GM19395 (cell line): Measurements from ENCODE around the gene DGKQ.
"Not testable (repeated sequence)": the region's sequence is repeated elsewhere in the genome, so short reads cannot be mapped to it uniquely, and the experiment has no call there.

ENCODE experiments used
- ATAC-seq: cut with Tn5 transposase; IDR thresholded peaks from one replicate; pipeline ENCODE4 v1.9.1; 2021; ENCODE audit warnings: mild to moderate bottlenecking, moderate library complexity; ENCODE audit not compliant: unreplicated experiment

DGKQ gene

DNA sequence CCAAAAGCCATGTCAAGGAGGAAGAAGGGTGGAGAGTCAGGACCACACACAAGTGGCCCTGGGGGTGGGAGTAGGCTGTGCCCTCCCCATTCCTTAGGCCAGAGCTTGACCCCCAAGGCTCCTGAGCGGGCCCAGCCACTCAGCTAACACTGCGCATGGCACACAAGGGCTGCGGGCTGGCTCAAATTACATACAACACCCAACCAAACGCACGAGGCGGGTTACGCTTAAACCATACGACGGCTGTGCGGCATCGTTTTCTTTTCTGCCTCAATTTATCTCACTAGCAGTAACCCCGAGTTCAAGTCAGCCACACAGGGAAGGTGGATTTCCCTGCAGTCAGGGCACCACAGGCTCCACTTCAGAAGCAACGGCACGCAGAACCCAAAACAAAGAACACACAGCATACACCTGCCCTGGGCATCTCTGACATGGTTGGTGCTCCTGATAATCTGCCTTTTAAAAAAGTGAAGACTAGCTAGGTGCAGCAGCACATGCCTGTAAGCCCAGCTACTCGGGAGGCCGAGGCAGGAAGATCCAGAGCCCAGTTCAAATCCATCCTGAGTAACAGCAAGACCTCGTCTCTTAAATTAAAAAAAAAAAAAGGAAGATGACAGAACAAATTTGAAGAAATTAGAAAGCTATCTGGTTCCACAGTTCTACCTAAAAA is 44.1 kb downstream of the DGKQ start:
- ATAC-seq: no peak

DNA sequence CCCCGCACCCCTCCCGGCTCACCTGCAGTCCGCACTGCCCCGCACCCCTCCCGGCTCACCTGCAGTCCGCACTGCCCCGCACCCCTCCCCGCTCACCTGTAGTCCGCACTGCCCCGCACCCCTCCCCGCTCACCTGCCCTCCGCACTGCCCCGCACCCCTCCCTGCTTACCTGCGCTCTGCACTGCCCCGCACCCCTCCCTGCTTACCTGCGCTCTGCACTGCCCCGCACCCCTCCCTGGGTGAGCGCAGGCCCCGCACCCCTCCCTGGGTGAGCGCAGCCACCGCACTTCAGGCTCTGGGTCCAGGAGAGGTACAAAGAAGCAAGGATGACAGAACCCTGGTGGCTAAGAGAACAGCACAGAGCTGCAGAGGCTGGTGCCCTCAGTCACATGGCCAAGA is 45.8 kb downstream of the DGKQ start:
- ATAC-seq: not testable (repeated sequence)

DNA sequence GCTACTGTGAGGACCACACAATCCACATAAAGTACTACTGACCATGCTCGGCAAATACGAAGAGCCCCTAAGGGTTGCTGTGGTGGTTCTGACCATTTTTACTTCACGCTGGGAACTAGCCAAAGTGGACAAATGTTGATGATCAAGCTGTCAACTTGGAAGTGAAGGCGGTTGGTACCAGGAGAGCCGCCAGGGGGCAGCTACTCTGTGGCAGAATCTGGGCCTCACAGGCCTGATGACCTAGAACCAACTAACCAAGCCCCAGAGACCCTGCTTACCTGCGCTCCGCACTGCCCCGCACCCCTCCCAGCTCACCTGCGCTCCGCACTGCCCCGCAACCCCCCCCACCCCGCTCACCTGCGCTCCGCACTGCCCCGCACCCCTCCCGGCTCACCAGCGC is 46.8 kb downstream of the DGKQ start:
- no peak for ATAC-seq

DNA sequence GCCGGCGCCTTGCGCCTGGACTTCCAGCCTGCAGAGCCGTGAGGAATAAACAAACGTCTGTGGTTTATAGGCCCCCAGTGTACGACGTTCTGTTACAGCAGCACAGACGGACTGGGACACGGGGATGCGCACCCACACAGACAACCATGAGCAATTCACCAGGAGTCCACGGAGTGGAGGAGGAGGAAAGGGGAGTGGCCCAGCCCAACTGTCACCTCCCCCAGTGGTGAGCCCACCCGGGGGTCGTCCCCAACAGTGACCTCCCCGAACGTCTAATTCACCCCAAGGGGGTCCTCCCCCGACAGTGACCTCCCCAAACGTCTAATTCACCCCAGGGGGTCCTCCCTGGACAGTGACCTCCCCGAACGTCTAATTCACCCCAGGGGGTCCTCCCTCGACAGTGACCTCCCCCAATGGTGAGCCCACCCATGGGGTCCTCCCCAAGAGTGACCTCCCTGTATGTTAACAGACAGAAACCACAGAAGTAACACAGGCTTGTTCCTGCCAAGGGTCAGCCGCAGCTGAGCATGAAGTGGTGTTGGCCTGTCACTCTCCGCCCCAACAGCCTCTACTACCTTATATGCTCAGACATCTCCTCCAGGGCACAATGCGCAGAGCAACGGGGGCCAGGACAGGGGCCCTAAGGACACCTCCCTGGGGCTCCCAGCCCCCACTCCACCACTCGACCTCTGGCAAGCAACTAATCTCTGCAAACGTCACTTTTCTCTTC is 47.4 kb downstream of the DGKQ start:
- no peak for ATAC-seq

DNA sequence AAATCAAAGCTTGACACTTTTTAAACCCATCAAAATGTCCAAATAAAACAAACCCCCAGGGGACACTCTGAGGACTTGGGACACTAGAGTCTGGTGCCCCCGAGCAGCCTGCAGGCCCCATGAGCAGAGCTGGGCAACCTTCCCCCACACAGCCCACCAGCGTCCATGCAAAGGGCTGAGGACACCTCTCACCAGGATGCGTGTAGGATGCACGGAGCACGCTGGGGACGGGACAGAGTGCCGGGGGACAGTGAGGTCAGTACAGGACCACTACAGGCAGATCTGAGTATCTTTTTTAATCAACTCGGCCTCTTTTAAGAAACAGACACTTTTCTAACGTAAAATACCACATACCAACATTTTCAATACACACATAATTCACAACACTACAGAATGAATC is 48.2 kb downstream of the DGKQ start:
- no peak for ATAC-seq

DNA sequence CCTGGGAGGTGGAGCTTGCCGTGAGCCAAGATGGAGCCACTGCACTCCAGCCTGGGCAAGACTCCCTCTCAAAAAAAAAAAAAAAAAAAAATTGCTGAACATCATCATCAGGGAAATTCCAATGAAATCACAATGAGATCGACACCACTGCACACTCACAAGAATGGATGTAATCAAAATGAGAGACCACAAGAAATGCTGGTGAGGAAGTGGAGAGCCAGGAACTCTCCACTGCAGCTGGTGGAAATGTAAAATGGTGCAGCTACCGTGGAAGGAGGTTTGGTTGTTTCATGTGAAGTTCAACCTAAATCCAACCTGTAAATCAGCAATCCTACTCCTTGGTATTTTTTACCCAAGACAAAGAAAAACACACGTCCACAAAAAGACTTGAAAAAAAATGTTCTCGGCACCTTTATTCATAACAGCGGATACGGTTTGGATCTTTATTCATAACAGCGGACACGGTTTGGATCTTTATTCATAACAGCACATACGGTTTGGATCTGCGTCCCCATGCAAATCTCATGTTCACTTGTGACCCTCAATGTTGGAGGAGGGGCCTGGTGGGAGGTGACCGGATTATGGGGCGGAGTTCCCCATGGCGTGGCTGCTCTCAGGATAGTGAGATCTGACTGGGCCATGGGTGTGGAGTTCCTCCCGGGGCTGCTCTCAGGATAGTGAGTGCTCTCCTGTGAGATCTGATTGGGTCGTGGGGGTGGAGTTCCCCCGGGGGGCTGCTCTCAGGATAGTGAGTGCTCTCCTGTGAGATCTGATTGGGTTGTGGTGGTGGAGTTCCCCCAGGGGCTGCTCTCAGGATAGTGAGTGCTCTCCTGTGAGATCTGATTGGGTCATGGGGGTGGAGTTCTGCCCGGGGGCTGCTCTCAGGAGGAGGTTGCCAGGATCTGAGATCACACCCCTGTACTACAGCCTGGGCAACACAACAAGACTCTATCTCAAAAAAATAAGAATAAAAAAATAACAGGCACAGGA is 49.0 kb downstream of the DGKQ start:
- no peak for ATAC-seq

DNA sequence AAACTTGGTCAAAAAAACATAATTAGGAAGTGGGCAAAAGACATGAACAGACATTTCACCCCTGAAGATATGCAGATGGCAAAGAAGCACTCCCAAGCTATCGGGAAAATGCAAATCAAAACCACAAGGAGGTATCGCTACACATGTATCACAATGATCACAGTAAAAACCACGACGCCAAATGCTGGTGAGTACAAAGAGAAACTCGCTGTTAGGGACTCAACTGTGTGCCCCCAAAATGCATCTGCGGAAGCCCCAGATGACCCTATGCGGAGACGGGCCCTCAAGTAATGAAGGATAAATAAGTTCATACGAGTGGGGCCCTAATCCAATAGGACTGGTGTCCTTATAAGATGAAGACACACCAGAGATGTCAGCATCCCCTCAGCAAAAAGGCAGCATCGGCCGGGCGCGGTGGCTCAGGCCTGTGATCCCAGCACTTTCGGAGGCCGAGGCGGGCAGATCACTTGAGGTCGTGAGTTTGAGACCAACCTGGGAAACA is 51.5 kb downstream of the DGKQ start:
- peak; percentile 75 for ATAC-seq

DNA sequence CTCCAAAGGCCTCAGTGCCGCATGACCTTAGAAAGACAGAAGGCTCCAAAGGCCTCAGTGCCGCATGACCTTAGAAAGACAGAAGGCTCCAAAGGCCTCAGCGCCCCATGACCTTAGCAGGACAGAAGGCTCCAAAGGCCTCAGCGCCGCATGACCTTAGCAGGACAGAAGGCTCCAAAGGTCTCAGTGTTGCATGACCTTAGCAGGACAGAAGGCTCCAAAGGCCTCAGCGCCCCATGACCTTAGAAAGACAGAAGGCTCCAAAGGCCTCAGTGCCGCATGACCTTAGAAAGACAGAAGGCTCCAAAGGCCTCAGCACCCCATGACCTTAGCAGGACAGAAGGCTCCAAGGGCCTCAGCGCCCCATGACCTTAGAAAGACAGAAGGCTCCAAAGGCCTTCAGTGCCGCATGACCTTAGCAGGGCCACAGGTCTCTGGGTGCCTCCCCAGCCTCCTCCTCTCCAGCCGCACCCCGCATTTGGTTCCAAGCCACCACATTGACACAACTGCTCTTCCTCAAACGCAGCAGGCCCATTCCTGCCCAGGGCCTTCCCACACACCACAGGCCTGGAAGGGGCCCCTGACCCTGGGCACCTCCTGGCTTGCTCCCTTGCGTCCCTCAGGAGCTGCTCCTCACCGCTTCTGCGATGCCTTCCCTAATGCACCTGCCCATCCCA is 54.2 kb downstream of the DGKQ start:
- not testable (repeated sequence) for ATAC-seq

DNA sequence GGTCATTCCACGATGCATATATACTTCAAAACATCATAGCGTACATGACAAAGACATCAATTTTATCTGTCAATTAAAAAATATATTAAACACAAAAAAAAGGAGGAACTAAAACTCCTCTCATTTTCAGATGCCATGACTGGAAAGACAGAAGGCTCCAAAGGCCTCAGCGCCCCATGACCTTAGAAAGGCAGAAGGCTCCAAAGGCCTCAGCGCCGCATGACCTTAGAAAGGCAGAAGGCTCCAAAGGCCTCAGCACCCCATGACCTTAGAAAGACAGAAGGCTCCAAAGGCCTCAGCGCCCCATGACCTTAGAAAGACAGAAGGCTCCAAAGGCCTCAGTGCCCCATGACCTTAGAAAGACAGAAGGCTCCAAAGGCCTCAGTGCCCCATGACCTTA is 54.8 kb downstream of the DGKQ start:
- not testable (repeated sequence) for ATAC-seq

DNA sequence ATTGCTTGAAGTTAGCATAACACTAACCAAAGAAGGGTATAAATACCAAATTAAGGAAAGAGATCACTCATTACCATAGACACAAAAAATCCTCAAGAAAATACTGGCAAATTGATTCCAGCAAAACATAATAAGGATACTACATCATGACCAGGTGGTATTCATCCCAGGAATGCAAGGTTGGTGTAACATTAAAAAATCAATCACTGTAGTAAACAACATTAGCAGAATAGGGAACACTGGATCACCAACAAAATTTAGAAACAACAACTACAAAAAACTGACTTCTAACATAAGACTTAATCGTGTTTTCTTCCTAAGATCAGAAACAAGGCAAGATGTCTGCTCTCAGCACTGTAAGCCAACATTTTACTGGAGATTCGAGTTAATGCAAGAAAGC is 55.4 kb downstream of the DGKQ start:
- ATAC-seq: no peak

DNA sequence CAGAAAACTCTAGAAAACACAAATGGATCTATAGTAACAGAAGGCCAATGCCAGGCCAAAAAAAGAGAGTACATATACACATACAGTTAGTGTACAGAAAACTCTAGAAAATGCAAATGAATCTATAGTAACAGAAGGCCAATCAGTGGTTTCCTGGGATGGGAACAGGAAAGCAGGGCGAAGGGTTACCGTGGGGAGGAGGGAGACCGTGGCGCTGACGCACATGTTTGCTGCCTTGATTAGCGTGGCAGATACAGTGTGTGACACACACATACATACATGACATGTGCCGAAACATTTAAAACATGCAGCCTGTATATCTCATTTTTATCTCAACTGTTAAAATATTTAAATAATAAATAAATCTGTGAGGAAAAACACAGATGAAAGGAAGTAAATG is 55.9 kb downstream of the DGKQ start:
- no peak for ATAC-seq

DNA sequence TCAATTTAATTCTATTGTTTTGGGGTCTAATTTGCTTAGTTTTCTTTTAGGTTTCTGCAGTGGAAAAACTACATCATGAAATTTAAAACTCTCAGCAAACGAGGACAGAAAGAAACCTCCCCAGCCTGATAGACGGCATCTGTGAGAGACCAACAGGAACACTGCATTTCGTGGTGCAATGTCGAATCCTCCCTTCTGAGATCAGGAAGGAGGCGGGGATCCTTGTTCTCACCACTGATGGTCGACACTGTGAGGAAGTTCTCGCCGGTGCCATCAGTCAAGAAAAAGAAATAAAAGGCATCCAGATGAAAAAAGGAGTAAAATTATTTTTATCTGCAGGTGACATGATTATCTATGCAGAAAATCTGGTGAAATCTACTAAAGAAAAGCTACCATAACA is 57.8 kb downstream of the DGKQ start:
- ATAC-seq: no peak

DNA sequence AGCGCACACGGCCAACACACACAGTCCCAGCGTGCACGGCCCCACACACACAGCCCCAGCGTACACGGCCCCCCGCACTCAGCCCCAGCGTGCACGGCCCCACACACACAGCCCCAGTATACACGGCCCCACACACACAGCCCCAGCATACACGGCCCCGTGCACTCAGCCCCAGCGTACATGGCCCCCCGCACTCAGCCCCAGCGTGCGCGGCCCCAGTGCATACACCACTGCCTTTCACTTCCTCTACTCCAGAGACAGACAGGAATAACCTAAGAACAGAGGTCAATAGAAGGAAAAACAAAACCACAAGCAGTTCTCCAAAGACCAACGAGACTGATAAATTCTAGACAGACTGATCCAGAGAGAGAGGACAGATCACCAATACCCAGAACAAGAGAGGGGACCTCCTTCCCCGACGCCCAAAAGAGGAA is 58.3 kb downstream of the DGKQ start:
- no peak for ATAC-seq

DNA sequence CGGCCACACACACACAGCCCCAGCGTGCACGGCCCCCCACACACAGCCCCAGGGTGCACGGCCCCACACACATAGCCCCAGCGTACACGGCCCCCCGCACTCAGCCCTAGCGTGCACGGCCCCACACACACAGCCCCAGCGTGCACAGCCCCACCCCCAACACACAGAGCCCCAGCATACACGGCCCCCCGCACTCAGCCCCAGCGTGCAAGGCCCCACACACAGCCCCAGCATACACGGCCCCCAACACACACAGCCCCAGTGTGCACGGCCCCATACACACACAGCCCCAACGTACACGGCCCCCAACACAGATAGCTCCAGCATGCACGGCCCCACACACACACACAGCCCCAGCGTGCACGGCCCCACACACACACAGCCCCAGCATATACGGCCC is 58.8 kb downstream of the DGKQ start:
- no peak for ATAC-seq

DNA sequence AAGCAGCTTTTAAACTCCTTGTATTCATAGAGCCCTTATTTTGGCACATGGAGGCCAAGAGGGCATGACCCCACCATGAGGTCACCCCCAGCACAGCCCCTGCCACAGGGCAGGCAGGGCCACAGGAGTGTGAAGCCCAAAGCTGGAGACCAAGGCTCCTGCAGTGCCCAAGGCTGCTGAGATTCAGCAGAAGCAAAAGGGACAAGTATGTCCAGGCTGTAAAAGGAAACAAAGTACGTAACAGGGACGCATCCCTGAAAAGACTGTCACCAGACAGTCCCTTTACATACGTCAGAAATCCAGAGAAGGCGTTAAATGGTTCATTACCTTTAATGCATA is 60.1 kb downstream of the DGKQ start:
- ATAC-seq: no peak

DNA sequence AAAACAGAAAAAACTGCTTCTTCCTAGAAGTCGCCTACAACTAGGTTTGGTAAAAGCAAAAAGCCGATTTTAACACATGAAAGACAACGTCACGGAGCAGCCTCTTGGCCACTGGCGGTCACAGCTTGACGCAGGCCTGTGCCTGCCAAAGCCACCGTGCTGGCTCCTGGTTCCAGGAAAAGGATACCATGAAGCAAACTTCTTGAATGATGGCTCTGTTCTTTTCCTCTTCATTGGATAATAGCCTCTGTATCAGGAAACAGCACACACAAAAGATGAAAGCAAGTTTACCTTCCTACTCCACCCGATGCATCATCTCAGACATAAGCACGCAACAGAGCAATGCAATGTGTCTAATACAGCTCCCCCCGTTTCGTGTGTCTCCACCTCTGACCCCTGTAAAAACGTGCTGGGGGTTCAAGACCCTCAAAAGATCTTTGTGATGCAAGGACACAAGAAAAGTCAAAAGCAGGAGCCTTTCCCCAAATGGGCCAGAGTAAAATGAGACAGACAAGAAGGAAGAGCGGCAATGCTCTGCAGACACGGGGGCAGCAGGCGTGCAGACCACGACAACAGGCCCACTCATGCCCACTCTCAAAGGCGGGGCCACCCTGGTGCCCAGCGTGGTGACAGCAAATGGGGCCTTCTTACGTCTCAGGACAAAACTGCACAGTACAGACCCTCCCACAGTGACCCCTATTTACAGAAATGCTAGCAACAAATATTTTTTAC is 60.7 kb downstream of the DGKQ start:
- ATAC-seq: no peak

DNA sequence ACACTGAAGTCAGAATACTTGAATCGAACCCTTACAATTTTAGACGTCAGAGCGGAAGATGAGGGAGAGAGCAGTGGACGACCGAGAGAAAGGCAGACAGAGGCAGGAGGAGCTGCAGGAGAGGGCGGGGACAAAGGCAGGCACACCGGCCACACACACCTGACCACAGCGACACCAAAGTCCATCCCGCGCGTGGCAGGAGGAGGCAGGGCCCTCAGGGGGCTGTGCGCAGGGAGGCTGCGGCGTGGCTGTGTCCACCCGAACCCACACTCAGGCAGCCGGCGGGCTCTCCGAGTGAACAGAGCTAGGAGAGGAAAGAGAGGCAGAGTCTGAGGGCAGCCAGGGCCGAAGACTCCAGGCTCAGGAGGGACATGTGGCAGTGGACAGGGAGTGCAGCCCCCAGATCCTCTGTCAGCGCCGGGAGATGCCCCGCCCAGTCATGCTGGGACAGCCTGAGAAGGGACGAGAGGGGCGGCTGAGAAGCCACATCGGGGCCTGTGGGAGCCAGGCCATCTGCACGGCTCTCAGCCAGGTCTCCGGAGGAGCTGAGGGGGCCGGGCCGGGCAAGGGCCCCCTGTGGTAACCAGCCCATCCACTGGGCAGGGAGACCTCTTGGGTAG is 61.4 kb downstream of the DGKQ start:
- ATAC-seq: no peak

DNA sequence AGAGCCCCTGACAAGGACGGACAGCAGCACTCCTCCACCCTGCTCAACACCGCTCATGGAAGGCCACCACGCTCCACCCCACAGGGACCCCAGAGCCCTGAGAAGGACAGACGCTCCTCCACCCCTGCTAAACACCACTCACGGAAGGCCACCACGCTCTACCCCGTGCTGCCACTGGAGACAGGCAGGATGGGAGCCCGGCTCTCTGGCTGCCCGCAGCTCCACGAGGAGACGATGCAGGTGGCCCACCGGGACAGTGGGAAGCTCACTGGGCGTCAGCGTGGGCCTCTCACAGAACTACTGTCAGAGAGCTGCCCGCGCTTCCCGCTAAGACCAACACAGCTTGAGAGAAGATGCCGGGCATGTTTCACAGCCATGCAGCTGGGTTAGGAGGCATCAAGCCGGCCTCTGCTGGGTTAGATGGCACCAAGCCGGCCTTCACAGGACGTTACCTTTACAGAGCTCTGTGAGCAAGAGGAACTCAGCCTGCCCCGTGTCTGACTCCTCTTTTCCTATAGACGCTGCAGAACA is 62.1 kb downstream of the DGKQ start:
- no peak for ATAC-seq

DNA sequence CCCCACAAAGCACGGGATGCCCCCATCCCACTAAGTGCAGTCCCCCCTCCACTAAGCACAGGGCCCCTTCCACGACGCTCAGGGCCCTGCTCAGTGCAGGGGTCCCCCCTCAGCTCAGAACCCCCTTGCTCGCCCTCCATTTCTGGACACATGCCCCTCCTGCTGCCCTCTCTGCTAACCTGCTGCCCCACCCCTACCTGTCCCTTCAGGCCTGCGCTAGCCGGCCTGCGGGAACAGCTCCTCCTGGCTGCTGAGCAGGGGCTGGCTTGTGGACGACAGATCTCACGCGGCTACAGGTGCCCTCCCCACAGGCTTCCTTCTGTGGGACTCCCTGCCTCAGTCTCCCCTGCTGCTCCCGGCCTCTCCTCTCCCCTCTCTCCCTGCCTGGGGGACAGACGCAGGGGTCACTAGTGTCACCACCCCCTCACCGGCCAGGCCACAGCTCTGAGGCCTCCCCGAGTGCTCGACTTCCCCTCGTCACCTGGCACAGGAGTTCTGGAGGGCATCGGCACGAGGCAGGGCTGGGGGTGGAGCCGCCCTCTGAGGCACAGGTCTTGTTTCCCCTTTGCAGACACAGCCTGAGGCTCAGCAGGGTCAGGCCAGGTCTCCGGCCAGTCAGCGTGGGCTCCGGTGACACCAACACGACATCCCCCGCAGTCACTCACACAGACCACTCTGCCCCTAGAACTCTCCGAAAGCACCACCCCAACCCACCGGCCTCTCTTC is 62.8 kb downstream of the DGKQ start:
- no peak for ATAC-seq
